Activated CD8-positive, alpha-beta memory T cell treated with anti-CD3 and anti-CD28 coated beads for 4 hours (primary cell): ENCODE measurements around the gene C12orf42.
A peak's percentile ranks its signal among the peaks of the same experiment; 100 is the strongest.

Source experiments
- DNase-seq, 2 donors: peaks; one replicate each; pipeline ENCODE4 v3.0.0-alpha.2; 2020; ENCODE audit warnings: low read depth in 2 of 2

Gene C12orf42

DNA sequence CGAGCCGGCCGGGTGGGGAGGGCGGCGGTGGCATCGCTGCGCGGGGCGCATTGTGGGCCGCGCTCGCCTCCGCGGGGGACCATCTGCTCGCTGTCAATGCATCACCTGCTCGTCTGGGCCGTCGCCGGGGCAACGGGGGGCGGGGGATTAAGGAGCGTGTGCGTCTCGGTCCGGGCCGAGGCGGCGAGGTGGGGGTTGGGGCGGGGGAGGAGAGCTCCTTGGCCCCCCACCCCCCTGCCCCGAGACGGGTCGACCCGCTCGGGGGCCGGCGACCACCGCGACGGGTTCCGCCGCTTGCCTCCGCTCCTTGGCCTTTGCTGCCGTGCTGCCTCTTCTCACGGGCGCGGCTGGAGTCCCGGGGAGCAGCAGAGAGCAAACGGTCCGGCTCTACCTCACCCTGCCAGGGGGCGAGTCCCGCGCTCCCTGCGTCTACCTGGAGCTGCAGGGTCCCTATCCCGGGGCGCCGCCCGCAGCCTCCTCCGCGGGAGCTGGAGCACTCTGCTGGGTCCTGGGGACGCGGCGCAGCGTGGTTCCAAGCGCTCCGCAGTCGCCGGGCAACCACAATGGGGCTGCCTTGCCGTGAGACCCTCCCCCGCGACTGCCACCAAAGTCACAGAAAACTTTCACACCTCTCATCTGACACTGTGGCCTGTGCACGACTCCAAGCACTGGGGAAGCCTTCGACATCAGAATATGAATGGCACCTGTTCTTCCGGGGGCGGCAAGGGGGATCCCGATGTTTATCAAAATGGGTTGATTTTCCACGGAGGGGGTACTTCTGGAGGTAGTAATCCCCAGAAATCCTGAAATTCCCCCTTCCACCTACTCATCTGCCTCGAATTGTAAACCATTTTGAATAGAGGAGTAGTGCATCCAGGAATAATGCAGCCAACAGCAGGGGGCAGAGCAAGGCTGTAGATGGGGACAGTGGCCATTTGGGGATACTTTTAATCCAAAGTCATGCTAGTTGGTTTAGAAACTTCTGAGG is at the start of gene C12orf42:
C12orf42 (minus strand) TSS at position 500 of the 988 bp plus-strand sequence. CDS start 17,542 bp downstream, outside the sequence.
- peak; percentile 31 to 44 for DNase-seq

DNA sequence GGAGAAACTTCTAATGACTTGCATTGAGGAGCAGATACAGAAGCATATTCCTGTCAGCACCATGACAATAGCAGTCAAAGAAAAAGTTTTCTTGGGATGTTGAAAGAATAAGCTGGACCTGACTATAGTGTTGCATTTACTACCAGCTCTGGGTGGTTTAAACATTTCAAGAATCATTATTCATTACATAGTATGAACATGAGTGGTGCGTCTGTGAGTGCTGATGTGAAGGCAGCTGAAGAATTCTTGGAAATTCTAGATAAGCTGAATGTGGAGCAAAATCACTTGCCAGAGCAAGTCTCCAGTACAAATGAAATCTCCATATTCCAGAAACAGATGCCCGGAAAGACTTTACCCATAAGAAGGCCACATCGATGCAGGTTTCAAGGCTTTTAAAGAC is 46.3 kb upstream of the C12orf42 start:
- no peak for DNase-seq

DNA sequence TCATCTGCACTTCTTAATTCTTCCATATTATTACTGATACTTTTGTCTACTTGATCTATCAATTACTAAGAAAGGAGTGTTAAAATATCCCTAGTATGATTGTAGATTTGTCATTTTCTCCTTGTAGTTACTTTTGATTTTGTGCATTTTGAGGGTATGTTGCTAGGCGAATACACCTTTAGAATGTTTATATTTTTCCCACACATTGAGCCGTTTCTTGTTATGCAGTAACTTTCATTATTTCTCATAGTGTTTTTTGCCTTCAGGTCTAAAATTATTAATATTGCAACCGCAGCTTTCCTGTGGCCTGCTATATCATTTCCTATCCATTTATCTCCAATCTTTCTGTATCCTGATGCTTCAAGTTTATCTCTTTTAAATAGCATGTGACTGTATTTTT is 44.6 kb upstream of the C12orf42 start:
- DNase-seq = no peak

DNA sequence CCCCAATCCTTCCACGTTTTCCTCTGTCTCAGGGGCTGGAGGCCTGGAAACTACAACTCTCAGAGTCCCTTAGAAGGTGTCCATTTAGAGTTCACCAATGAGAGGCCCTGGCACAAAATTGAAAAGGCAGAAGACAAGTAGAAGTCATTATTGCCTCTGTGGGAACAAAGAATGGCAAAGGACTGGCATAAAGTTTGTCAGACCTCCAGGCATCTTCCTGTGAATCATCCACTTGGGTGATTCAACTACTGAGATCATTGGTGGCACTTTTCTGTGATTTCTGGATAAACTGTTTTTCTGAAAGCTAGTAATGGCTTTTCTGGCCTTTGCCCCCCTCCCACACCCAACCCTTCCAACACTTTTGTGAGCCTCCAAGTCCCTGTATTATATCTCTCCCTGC is 42.6 kb upstream of the C12orf42 start:
- DNase-seq = no peak

DNA sequence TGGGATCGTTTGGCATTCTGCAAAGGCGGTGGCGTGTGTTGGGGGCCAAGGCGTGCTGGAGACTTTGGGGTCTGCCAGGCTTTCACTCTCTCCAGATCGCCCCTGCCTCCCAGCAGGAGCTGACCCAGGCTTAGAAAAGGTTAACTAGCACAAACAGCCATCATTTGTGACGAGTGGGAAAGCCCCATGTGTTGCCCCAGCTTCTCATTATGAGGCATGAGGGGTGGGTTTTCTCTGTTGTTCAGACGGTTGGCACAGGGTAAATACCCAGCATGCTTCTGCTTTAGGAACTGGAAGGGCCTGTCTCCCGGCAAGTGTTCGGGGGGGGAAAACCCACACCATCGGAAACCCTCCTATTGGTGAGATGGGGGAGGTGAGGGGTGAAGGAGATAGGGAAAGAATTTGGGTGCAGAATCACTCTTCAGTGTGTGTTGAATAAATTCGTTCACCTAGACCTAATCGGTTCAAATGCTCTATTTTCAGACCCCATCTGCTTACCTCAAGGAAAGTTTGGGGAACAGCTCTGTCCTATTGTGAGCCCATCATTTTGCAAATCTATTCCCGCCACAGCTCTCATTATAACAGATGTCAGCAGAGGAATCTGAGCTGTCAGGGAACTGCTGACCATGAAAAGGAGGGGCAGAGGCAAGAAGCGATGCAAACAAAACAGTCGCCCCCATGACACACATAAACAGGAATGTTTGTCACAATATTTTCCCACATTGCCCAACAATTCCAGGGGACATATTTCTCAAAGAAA is 34.7 kb upstream of the C12orf42 start:
- no peak for DNase-seq

DNA sequence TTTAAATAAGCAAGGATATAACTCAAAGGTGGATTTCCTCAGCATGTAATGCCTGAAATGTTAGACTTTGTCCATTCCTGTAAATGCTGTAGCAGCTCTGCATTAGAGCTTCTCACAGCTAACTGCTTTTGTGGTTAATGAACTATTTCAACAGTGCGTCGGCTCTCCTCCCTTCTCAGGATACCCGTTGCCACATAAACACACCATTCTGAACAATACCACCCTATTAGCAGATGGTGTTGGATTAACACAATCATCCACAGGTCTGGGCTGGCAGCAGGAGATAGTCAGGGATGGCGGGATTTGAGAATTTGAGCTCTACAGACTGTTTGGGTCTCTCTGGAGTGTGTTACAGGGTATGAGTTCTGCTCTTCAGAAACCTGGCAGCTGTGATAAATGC is 33.5 kb upstream of the C12orf42 start:
- DNase-seq = no peak

DNA sequence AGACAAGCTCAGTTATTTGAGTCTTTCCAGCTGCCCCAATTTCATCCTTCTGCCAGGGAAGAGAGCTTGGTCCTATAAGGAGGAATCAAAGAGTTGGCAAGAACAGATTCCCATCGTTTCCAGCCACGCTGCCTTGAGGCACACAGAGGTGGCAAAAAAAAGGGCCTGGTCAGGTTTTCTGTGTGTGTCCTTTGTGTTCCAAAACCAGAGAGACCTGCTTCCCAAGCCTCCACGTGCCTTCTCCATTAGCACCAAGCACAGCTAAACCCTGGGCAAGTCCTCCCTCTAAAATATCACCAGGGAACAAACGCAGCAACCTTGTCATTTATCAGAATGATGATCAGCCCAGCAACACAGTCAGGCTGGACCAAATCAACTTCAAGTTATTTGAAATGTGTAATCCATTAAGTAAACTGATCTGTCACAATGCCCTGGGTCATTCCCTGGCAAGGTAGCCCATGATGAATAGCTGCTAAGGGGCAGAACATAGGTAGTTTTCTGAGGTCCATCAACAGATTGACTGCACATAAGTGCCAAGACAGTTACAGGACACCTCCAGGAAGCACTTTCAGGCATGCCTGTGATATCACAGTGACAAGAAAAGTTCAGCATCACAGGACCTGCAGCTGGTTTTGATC is 28.6 kb upstream of the C12orf42 start:
- DNase-seq = no peak

DNA sequence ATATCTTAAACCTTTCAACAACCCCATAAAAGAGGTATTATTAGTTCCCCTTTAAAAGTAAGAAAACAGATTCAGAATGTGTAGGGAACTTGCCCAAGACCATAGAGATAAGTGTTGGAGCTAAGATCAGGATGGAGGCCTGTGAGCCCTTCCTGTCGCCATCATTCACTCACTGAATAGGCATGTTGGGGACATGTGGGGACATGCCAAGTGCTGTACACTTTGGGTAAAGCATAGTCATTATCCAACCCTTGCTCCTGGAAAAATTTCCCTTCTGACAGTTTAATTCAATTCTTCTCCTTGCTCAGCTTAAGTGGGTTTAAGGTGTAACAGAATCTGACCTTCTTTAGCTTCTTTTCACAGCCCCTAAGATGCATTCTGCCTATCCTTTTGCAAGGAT is 28.0 kb upstream of the C12orf42 start:
- no peak for DNase-seq

GRCh38 chr12:103520686-103521215 is 25.0 kb upstream of the C12orf42 start:
- no peak for DNase-seq

- DNase-seq = no peak
Measured at GRCh38 chr12:103519632-103520031, 23.9 kb upstream of the C12orf42 start.

- DNase-seq = no peak
Measured at GRCh38 chr12:103518899-103519298, 23.1 kb upstream of the C12orf42 start.

GRCh38 chr12:103517161-103517560 is 21.4 kb upstream of the C12orf42 start:
- no peak for DNase-seq

DNA sequence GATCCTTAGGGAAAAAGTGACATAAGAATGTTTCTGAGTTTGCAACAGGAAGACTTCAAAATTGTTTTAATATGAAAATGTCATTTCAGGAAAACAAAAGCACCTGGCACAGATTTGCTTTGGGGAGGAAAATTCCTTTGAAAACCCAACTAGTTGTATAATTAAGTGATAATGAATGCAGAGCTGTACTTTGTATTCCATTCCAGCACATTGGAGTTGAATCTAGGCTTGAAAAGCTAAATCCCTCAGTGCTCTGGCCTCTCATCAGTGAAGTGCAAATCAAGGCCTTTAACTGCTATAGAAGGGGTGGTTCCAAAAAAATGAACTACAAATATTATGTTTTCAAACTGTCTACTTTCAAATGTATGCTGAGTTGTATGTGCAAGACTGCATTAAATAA is 19.6 kb upstream of the C12orf42 start:
- DNase-seq = no peak

DNA sequence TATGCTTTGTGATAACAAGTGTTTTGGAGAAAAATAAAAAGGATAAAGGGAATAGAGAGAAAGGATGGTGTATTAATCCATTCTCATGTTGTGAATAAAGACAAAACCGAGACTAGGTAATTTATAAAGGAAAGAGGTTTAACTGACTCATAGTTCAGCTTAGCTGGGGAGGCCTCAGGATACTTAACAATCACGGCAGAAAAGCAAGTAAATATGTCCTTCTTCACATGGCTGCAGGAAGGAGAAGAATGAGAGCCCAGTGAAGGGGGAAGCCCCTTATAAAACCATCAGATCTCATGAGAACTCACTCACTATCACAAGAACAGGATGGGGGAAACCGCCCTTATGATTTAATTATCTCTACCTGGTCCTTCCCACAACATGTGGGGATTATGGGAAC is 18.1 kb upstream of the C12orf42 start:
- DNase-seq = no peak

DNA sequence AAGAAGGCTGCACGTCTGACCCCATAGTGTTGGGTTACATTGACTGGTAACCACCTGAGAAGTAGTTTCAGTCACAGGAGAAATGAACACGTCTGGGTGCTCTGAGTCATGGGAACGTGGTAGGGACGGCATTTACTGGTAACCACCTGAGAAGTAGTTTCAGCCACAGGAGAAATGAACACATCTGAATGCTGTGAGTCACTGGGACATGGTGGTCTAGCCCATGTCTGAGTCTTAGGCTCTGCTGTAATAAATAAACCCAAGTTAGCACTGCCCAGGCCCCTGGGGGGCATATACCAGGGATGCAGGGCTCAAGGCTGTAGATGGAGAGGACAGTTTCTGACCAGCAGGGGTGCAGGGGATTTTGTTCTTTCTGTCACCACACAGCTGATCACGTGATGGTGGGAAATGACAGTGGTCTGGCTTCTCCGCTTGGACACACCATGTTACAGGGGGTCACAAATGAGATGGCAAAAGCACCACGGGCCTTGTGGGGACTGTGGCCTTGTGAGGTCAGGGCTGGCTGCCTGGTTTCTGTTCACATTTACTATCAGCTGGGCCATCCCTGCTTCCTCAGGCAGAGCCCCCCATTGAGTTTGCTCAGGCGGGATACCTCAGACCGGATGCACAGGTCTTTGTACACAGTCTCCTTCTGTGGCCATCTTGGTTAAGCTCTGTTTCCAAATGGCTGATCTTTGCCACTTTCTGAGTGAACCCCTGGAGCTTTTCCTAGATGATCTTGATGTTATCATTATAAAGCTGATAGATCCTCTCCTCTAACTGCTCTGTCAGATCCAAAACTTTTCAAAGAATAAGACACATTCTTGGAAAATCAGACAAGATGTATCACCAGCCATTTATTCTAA is 9.8 kb upstream of the C12orf42 start:
- peak in 1 of 2 donors; percentile 23 for DNase-seq

DNA sequence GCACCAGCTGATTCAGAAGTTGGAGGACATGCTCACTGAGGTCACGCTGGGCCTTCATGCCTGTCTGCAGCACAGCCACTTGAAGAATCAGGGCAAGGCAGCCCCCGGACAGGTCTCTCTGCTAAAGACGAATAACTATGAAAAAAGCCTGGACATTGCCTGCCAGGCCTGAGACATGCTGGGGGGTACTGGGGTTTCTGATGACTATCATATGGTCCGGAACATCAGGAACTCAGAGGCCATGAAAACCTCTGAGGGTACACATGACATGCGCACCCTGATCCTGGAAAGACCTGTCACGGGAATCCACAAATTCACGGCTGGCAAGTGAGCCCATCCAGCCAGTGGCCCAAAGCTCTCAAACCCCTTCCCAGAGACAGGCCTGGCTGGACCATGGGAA is 8.8 kb upstream of the C12orf42 start:
- no peak for DNase-seq

- DNase-seq = peak in 1 of 2 donors; percentile 26
Measured at GRCh38 chr12:103503546-103504480, 8.0 kb upstream of the C12orf42 start.

GRCh38 chr12:103501447-103501846 is 5.7 kb upstream of the C12orf42 start:
- DNase-seq = no peak

DNA sequence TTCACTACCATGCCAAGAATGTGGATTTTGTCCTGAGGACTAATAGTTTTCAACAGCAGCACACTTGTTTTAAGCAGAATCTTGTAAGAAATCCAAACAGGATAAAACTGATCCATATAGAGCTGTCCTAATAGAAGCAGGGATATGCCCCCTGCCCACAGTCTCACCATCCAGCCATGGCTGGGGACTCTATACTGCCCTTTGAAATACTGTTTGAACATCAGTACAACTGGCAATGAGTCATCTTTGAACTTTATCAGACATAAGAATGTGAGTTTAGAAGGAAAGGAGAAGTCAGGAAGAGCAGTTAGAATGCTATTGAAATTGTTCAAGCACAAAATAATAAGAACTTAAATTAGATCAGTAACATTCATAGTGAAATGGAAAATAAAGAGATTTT is 3.8 kb upstream of the C12orf42 start:
- DNase-seq = no peak

GRCh38 chr12:103498990-103499389 is 3.2 kb upstream of the C12orf42 start:
- no peak for DNase-seq
